Hematopoietic multipotent progenitor cell treated with erythropoietin and hydrocortisone succinate and interleukin-3 and kit ligand, for 17 days (in vitro differentiated cells): Measurements from ENCODE around the gene KCNG1.

Experiments used
- DNase-seq: peaks from one replicate; pipeline ENCODE4 v3.0.0-alpha.2; 2015; ENCODE audit warnings: low spot score

The KCNG1 gene

DNA sequence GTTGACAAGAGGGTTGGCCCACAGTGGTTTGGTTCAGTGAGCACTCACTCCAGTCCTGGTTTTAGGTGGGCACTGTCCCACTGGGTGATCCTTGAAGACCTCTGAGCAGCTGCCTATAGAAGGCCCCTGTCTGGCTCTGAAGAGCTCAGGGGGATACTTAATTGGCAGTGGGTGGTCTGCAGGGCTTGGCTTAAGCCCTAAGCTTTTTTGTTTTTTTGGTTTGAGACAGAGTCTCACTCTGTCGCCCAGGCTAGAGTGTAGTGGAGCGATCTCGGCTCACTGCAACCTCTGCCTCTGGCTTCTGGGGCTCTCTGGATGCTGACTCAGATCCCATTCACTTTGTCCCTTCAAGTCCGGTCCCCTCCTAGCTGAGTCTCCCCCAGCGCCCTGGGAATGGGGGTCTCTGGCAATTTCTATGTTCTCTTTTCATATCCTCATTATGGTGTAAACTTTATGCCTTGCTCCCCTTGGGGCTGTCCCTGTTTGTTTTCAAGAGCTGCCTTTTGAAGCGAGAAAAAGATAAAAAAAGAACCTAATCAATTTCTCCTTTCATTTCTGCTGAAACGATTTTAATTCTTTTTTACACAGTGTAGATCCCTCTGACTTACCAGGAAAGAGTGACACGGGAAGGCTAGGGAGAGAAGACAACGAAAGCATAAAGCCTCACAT, 12.2 kb upstream of the KCNG1 start:
- no peak for DNase-seq

DNA sequence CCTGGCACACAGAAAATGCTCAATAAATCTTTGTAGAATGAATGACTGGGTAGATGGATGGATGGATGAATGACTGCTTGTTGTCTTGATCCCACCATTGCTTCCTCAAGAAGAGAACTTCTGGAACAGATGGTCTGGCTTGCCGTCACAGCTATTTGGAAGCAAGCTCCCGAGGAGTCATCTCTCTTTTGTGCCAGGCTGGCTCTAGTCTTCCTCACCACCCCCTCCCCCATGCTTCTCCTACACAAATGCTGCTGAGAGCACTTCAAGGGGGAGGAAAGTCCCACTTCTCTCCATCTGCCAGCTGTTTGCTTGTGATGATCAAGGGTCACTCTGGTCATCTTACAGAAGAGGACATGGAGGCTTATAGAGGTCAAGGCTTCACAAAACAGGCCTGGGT, 11.6 kb upstream of the KCNG1 start:
- no peak for DNase-seq

GRCh38 chr20:51029963-51030920, 7.3 kb upstream of the KCNG1 start:
- no peak for DNase-seq

GRCh38 chr20:51029556-51029955, 6.6 kb upstream of the KCNG1 start:
- no peak for DNase-seq

GRCh38 chr20:51028616-51029212, 5.8 kb upstream of the KCNG1 start:
- no peak for DNase-seq

DNA sequence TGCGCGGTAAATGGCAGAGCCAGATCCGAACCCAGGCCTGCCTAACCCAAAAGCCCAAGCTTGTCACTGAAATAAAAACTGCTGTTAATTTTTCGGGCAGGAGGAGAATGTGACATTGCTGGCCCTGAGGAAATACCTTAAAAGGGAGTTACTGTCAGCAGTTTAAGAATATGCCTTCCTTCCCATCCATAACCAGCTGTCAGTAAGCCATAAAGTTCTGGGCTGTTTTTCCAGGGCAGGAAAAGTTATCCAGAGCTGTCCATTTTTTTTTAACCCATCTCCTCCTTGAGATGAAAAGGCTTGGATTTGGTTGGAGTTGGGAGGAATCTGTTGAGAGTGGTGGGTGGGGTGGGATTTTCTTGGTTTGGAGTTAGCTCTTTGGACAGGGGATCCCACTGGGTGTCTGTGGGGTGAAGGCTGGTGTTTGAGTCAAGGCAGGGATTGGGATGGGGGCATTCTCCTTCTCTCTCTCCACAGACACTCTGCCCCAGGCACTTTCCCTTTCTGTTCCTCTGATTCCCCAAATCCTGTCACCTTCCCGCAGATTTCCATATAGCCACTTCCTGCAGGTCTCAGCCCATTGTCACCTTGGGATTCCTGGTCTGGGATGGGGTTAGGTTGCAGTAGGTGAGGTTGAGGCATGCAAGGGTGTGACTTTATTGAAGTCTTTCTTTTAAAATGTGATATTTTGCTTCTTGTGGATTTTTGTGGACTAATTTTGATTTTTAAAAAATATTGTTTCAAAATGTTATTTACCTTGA, 4.3 kb upstream of the KCNG1 start:
- DNase-seq, result no peak

GRCh38 chr20:51026269-51026668, 3.4 kb upstream of the KCNG1 start:
- no peak for DNase-seq

GRCh38 chr20:51024761-51025160, 1.9 kb upstream of the KCNG1 start:
- no peak for DNase-seq

- DNase-seq, result no peak
Observed at GRCh38 chr20:51023617-51024155, 779 bp upstream of the KCNG1 start.

DNA sequence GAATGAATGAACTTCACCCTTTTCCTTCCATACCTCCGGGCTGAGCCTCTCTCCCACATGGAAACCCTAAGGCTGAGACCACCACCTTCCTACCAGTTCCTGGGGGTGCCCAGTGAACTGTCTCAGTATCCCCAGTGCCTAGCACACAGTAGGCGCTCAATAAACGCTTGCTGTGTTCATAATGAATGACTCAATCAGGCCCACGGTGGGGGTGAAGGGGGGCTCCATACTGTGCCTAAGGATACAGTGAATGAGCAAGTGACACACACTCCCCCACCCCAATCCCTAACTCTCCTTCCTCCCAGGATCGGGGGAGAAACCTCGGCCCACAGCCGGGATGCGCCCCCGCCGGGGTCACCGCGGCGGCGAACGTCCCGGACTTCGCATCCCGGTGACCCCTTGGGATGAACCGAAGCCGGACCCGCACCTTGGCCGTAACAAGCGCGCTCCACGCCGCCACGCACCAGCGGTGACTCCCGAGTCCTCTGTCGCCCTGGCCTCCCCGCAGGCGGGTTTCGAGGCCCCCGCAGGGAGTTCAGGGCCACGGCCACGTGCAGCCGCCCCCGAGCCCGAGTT, 592 bp downstream of the KCNG1 start:
- no peak for DNase-seq

DNA sequence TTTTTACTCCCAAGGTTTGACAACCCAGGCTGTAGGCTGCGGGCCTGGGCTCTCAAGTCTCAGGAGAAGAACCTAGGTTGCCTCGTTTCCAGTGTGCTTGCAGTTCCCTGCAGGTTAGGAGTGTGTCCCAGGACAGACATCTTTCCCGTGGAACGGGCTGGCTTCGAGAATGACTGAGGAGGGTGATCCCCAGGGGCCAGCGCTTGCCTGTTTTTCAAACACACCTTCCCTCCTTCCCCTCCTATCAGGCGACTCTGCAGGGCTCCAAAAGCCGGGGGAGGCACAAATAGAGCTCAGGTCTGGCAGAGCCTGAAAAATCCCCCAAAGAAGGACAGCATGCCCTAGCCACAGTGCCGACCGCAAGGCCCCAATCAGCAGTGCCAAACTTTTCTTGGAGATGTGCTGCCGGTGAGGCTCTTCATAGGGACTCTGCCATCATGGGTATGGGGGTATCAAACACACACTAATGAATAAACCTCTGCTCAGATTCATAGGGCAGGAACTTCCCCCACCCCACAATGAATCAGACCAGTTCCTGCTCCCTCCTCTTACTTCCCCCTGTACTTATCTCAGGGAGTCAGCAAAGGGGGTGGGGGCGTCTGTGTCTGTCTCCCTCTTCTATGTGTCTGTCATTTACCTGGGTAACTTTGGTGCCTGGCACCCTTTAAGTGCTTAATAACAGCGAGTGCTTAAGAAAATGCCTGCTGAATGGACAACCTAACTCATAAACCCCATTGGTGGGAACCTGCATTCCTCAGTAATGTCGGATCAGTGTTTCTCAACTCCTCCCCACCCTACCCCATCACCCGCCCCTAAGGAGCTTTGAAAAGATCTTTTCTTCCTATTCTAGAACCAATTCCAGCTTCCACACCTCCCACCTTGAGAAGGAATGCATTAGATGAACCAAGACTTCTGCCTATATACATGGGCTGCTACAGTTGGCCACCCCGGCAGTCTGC, 1.6 kb downstream of the KCNG1 start:
- DNase-seq, result no peak

DNA sequence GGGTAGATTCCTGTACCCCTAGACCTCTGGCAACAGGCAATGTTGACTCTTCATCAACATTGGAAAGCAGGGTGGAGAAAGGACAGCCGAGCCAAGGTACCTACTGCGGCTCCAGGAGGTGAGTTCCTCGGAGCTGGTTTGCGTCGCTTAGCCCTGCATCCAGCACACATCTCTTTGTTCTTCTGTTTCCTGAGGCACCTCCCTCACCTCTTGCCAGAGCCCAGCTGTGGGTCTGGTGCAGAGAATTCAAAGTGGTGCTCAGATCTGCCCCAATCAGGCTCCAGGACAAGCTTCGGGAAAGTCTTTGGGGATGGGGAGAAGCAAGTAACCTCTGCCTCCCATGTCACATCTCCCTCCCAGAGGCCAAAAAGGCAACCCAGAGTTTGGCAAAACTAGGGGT, 2.2 kb downstream of the KCNG1 start:
- DNase-seq, result no peak

GRCh38 chr20:51019656-51020592, 3.0 kb downstream of the KCNG1 start:
- no peak for DNase-seq

GRCh38 chr20:51017251-51017650, 5.7 kb downstream of the KCNG1 start:
- DNase-seq, result no peak

- no peak for DNase-seq
Observed at GRCh38 chr20:51016521-51016920, 6.4 kb downstream of the KCNG1 start.

GRCh38 chr20:51014797-51015722, 7.8 kb downstream of the KCNG1 start:
- DNase-seq, result no peak

- no peak for DNase-seq
Observed at GRCh38 chr20:51013577-51014330, 9.2 kb downstream of the KCNG1 start.
